GM20000 (cell line): ENCODE results near the gene RPP25L.

Experiments
- DNase-seq: peaks from one replicate; pipeline ENCODE4 v3.0.0; 2012; ENCODE audit warnings: low spot score
- CTCF ChIP-seq: IDR thresholded peaks from 2 replicates; pipeline ENCODE4 v1.5.1; 2012; ENCODE audit warnings: mild to moderate bottlenecking, control low read depth; ENCODE audit errors: extremely low read depth, missing control alignments

The RPP25L gene

GRCh38 chr9:34628656-34629490, 17.0 kb upstream of the RPP25L start, which contains the start of gene ARID3C:
Gene ARID3C (minus strand): TSS chr9:34629066. CDS start chr9:34628014, 1,052 bp downstream.
- no peak for TF ChIP-seq CTCF
- DNase-seq = peak; percentile 67

GRCh38 chr9:34627716-34628655, 16.1 kb upstream of the RPP25L start:
- DNase-seq = no peak
- TF ChIP-seq CTCF = no peak

- DNase-seq = no peak
- TF ChIP-seq CTCF = no peak
Measured at GRCh38 chr9:34625186-34625486, 13.2 kb upstream of the RPP25L start.

GRCh38 chr9:34624475-34625185, 12.7 kb upstream of the RPP25L start:
- TF ChIP-seq CTCF = no peak
- no peak for DNase-seq

GRCh38 chr9:34623374-34624235, 11.7 kb upstream of the RPP25L start:
- TF ChIP-seq CTCF = no peak
- no peak for DNase-seq

GRCh38 chr9:34620061-34620994, 8.4 kb upstream of the RPP25L start, which contains the start of gene DCTN3:
Gene DCTN3 (minus strand): TSS chr9:34620495. CDS start chr9:34620464, 31 bp downstream.
- DNase-seq = peak; percentile 97
- TF ChIP-seq CTCF = no peak
